DOHH2 (cell line): ENCODE results near the gene CCR5AS.
A peak's percentile ranks its signal among the peaks of the same experiment; 100 is the strongest.

Experiments
- H3F3A ChIP-seq: fragments of 200-600 bp; sonication (generic), shearing (Covaris generic); 2 replicates; pipeline ENCODE4 v1.6.0; 2016; ENCODE audit warnings: antibody characterized with exemption, mild to moderate bottlenecking; ENCODE audit not compliant: control insufficient read depth, insufficient read depth
- H3K27ac ChIP-seq: fragments of 200-600 bp; sonication (generic); 2 replicates; pipeline ENCODE4 v1.5.1; 2014; ENCODE audit warnings: low read depth, mild to moderate bottlenecking, low read length, moderate library complexity
- H3K27me3 ChIP-seq: fragments of 200-600 bp; sonication (generic); 2 replicates; pipeline ENCODE4 v1.6.1; 2014; ENCODE audit warnings: mild to moderate bottlenecking, low read length, mixed read lengths; ENCODE audit not compliant: control insufficient read depth
- H3K36me3 ChIP-seq: fragments of 200-600 bp; sonication (generic); 2 replicates; pipeline ENCODE4 v1.6.1; 2014; ENCODE audit warnings: mild to moderate bottlenecking, low read length, moderate library complexity, mixed read lengths; ENCODE audit not compliant: control insufficient read depth
- H3K4me1 ChIP-seq: fragments of 200-600 bp; sonication (generic); 2 replicates; pipeline ENCODE4 v1.6.1; 2014; ENCODE audit warnings: mild to moderate bottlenecking, low read length, mixed read lengths; ENCODE audit not compliant: control insufficient read depth
- H3K4me2 ChIP-seq: fragments of 200-600 bp; sonication (generic); 2 replicates; pipeline ENCODE4 v1.6.0; 2014; ENCODE audit warnings: mild to moderate bottlenecking, low read length, moderate library complexity
- H3K4me3 ChIP-seq: fragments of 200-600 bp; sonication (generic); 2 replicates; pipeline ENCODE4 v1.5.1; 2014; ENCODE audit warnings: mild to moderate bottlenecking, low read length, mixed read lengths
- H3K79me2 ChIP-seq: fragments of 200-600 bp; sonication (generic); 2 replicates; pipeline ENCODE4 v1.6.1; 2014; ENCODE audit warnings: mild to moderate bottlenecking, low read length, mixed read lengths; ENCODE audit not compliant: control insufficient read depth
- H3K9me2 ChIP-seq: fragments of 200-600 bp; sonication (generic); replicated peaks from 2 replicates; pipeline ENCODE4 v1.6.1; 2014; ENCODE audit warnings: mild to moderate bottlenecking, low read length, mixed read lengths; ENCODE audit not compliant: control insufficient read depth
- H3K9me3 ChIP-seq: fragments of 200-600 bp; sonication (generic); 2 replicates; pipeline ENCODE4 v1.6.1; 2014; ENCODE audit warnings: antibody characterized with exemption, low read length, mixed read lengths; ENCODE audit not compliant: control insufficient read depth, insufficient read depth
- H4K20me1 ChIP-seq: fragments of 200-600 bp; sonication (generic); 2 replicates; pipeline ENCODE4 v1.6.0; 2014; ENCODE audit warnings: low read depth, mild to moderate bottlenecking, antibody characterized with exemption, low read length, moderate library complexity; ENCODE audit not compliant: control insufficient read depth, insufficient read depth
- CTCF ChIP-seq: fragments of 200-600 bp; sonication (generic); IDR thresholded peaks from one replicate; pipeline ENCODE4 v1.5.1; 2014; ENCODE audit warnings: antibody characterized with exemption, mild to moderate bottlenecking, low read depth, low read length; ENCODE audit not compliant: poor library complexity, severe bottlenecking
- EZH2phosphoT487 ChIP-seq: fragments of 200-600 bp; sonication (generic); IDR thresholded peaks from 2 replicates; pipeline ENCODE4 v1.6.1; 2017; ENCODE audit warnings: borderline replicate concordance, mild to moderate bottlenecking, antibody characterized with exemption, low read length, moderate library complexity, mixed read lengths

CCR5AS gene

GRCh38 chr3:46375814-46376213 is 31.1 kb downstream of the CCR5AS start:
- no peaks in the 10 kb centered on the region for H3K9me3 ChIP-seq
- peaks cover 23% of the 10 kb centered on the region for H3K27me3 ChIP-seq
- no peak overlapping the region for H3K4me2 ChIP-seq
- H3K79me2 ChIP-seq, result no peaks in the 10 kb centered on the region
- no peaks in the 10 kb centered on the region for H3K36me3 ChIP-seq
- no peaks in the 10 kb centered on the region for H3F3A ChIP-seq
- H3K4me3 ChIP-seq, result no peak overlapping the region
- no peak overlapping the region for H3K27ac ChIP-seq
- H3K9me2 ChIP-seq, result no peaks in the 10 kb centered on the region
- no peaks in the 10 kb centered on the region for H3K4me1 ChIP-seq
- TF ChIP-seq CTCF (no peak), EZH2phosphoT487 (no peak)
- no peaks in the 10 kb centered on the region for H4K20me1 ChIP-seq

GRCh38 chr3:46375218-46375617 is 31.6 kb downstream of the CCR5AS start:
- no peaks in the 10 kb centered on the region for H3K4me1 ChIP-seq

GRCh38 chr3:46374755-46375154 is 32.1 kb downstream of the CCR5AS start:
- peaks cover 29% of the 10 kb centered on the region for H3K27me3 ChIP-seq
- TF ChIP-seq EZH2phosphoT487 (no peak), CTCF (no peak)
- H3K9me2 ChIP-seq, result no peaks in the 10 kb centered on the region
- no peaks in the 10 kb centered on the region for H3F3A ChIP-seq
- no peak overlapping the region for H3K27ac ChIP-seq
- H3K4me1 ChIP-seq, result no peaks in the 10 kb centered on the region
- no peaks in the 10 kb centered on the region for H3K79me2 ChIP-seq
- H3K36me3 ChIP-seq, result no peaks in the 10 kb centered on the region
- no peaks in the 10 kb centered on the region for H4K20me1 ChIP-seq
- H3K4me2 ChIP-seq, result no peak overlapping the region
- H3K4me3 ChIP-seq, result no peak overlapping the region
- no peaks in the 10 kb centered on the region for H3K9me3 ChIP-seq

More at GRCh38 chr3:46375218-46375617, 31.6 kb downstream of the CCR5AS start:
- Histone ChIP-seq H3K79me2 (no peaks in the 10 kb centered on the region), H3K4me2 (no peak overlapping the region), H4K20me1 (no peaks in the 10 kb centered on the region), H3K9me2 (no peaks in the 10 kb centered on the region), H3K27ac (no peak overlapping the region), H3K4me3 (no peak overlapping the region), H3K36me3 (no peaks in the 10 kb centered on the region), H3F3A (no peaks in the 10 kb centered on the region), H3K27me3 (peaks cover 24% of the 10 kb centered on the region), H3K9me3 (no peaks in the 10 kb centered on the region)
- TF ChIP-seq EZH2phosphoT487, result 0 out of 2 replicates have a peak, but pooled peaks have one; percentile 43
- TF ChIP-seq CTCF, result no peak
